ENCODE results near the gene DMBX1. TPM values are rescaled to one million over a fixed set of nuclear protein-coding genes. Genes with fewer than 3 reads are reported as not detected.
A peak's percentile ranks its signal among the peaks of the same experiment; 100 is the strongest.

The DMBX1 gene
- polyA plus RNA-seq, 1 of the 3 experiments (the other 2 are of a cell fraction) = not detected

DNA sequence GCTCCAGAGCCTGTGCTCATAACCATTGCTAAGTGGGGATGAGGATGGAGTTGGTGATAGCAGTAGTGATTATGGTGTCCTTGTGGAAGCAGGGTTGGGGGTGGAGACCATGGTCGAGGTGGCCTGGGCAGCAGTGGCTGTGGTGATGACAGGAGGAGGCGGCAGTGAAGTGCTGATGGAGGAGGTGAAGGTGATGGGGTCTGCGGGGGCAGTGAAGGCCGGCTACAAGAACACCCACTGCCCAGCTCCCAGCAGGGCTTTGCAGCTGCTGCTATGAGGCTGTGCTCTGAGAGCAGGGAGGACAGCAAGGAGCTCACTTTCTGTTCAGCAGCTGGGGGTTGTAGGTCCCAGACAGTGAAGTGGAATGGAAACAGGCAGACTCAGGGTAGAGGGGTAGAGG lies 15.6 kb upstream of the DMBX1 start:
- CTCF ChIA-PET = interaction anchor here (0.7 to 10.6 kb wide), 4 partner anchors 22 to 57 kb away, joined by 3 to 158 read pairs (median 42); a partner anchor contains a TSS
- 46% methylated on average over 4 of the region's 4 CpGs for WGBS (ENCODE audit: low lambda C conversion rate)
- H3K4me2 ChIP-seq = no peak overlapping the region
- H3F3A ChIP-seq (replicated peaks; ENCODE audit: insufficient read depth) = no peaks in the 10 kb centered on the region
- TF ChIP-seq SMC3 (IDR thresholded peaks at IDR 0.05; ENCODE audit: low read depth, low read length) (no peak), TAF1 (IDR thresholded peaks at IDR 0.05; ENCODE audit: borderline replicate concordance, low read depth, low read length) (no peak), FOXJ3 (CRISPR knock-in tag; IDR thresholded peaks at IDR 0.05) (no peak), FOSL2 (IDR thresholded peaks at IDR 0.05; ENCODE audit: borderline replicate concordance, low read depth) (no peak), NFIC (IDR thresholded peaks at IDR 0.05; ENCODE audit: borderline replicate concordance) (no peak), NRF1 (IDR thresholded peaks at IDR 0.05; ENCODE audit: low read depth, low read length) (no peak), SIN3A (IDR thresholded peaks at IDR 0.05; ENCODE audit: borderline replicate concordance, low read depth, low read length) (no peak), JUND (IDR thresholded peaks at IDR 0.05) (no peak), GABPA (IDR thresholded peaks at IDR 0.05; ENCODE audit: low read depth) (no peak), TCF12 (IDR thresholded peaks at IDR 0.05) (no peak), RCOR1 (IDR thresholded peaks at IDR 0.05; ENCODE audit: low read length) (no peak), RXRA (IDR thresholded peaks at IDR 0.05; ENCODE audit: borderline replicate concordance, low read depth) (no peak), EP300 (IDR thresholded peaks at IDR 0.05; ENCODE audit: borderline replicate concordance in 1 of 2, low read depth in 1 of 2, low read length in 1 of 2) (no peak), EZH2phosphoT487 (IDR thresholded peaks at IDR 0.05; ENCODE audit: borderline replicate concordance, low read depth) (no peak)
- TF ChIP-seq, protein P1, sequence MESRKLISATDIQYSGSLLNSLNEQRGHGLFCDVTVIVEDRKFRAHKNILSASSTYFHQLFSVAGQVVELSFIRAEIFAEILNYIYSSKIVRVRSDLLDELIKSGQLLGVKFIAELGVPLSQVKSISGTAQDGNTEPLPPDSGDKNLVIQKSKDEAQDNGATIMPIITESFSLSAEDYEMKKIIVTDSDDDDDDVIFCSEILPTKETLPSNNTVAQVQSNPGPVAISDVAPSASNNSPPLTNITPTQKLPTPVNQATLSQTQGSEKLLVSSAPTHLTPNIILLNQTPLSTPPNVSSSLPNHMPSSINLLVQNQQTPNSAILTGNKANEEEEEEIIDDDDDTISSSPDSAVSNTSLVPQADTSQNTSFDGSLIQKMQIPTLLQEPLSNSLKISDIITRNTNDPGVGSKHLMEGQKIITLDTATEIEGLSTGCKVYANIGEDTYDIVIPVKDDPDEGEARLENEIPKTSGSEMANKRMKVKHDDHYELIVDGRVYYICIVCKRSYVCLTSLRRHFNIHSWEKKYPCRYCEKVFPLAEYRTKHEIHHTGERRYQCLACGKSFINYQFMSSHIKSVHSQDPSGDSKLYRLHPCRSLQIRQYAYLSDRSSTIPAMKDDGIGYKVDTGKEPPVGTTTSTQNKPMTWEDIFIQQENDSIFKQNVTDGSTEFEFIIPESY (IDR thresholded peaks at IDR 0.05; ENCODE audit: borderline replicate concordance, low read depth) = no peak
- TF ChIP-seq, protein P2, sequence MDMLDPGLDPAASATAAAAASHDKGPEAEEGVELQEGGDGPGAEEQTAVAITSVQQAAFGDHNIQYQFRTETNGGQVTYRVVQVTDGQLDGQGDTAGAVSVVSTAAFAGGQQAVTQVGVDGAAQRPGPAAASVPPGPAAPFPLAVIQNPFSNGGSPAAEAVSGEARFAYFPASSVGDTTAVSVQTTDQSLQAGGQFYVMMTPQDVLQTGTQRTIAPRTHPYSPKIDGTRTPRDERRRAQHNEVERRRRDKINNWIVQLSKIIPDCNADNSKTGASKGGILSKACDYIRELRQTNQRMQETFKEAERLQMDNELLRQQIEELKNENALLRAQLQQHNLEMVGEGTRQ (IDR thresholded peaks at IDR 0.05; ENCODE audit: borderline replicate concordance, low read depth, low read length) = no peak
- TF ChIP-seq, protein P3, sequence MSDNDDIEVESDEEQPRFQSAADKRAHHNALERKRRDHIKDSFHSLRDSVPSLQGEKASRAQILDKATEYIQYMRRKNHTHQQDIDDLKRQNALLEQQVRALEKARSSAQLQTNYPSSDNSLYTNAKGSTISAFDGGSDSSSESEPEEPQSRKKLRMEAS (IDR thresholded peaks at IDR 0.05; ENCODE audit: low read depth) = no peak
- TF ChIP-seq, protein P4, sequence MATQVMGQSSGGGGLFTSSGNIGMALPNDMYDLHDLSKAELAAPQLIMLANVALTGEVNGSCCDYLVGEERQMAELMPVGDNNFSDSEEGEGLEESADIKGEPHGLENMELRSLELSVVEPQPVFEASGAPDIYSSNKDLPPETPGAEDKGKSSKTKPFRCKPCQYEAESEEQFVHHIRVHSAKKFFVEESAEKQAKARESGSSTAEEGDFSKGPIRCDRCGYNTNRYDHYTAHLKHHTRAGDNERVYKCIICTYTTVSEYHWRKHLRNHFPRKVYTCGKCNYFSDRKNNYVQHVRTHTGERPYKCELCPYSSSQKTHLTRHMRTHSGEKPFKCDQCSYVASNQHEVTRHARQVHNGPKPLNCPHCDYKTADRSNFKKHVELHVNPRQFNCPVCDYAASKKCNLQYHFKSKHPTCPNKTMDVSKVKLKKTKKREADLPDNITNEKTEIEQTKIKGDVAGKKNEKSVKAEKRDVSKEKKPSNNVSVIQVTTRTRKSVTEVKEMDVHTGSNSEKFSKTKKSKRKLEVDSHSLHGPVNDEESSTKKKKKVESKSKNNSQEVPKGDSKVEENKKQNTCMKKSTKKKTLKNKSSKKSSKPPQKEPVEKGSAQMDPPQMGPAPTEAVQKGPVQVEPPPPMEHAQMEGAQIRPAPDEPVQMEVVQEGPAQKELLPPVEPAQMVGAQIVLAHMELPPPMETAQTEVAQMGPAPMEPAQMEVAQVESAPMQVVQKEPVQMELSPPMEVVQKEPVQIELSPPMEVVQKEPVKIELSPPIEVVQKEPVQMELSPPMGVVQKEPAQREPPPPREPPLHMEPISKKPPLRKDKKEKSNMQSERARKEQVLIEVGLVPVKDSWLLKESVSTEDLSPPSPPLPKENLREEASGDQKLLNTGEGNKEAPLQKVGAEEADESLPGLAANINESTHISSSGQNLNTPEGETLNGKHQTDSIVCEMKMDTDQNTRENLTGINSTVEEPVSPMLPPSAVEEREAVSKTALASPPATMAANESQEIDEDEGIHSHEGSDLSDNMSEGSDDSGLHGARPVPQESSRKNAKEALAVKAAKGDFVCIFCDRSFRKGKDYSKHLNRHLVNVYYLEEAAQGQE (IDR thresholded peaks at IDR 0.05; ENCODE audit: low read depth, low read length) = no peak
- TF ChIP-seq, protein P5, sequence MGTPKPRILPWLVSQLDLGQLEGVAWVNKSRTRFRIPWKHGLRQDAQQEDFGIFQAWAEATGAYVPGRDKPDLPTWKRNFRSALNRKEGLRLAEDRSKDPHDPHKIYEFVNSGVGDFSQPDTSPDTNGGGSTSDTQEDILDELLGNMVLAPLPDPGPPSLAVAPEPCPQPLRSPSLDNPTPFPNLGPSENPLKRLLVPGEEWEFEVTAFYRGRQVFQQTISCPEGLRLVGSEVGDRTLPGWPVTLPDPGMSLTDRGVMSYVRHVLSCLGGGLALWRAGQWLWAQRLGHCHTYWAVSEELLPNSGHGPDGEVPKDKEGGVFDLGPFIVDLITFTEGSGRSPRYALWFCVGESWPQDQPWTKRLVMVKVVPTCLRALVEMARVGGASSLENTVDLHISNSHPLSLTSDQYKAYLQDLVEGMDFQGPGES (IDR thresholded peaks at IDR 0.05; ENCODE audit: low read depth, low read length) = no peak
- TF ChIP-seq, protein P6, sequence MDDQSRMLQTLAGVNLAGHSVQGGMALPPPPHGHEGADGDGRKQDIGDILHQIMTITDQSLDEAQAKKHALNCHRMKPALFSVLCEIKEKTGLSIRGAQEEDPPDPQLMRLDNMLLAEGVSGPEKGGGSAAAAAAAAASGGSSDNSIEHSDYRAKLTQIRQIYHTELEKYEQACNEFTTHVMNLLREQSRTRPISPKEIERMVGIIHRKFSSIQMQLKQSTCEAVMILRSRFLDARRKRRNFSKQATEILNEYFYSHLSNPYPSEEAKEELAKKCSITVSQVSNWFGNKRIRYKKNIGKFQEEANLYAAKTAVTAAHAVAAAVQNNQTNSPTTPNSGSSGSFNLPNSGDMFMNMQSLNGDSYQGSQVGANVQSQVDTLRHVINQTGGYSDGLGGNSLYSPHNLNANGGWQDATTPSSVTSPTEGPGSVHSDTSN (IDR thresholded peaks at IDR 0.05) = no peak
- H3K4me1 ChIP-seq (ENCODE audit: control insufficient read depth in 1 of 2, insufficient read depth in 2 of 2, low read depth in 1 of 2, low read length in 1 of 2) = peaks cover 0 to 9% of the 10 kb centered on the region in 2 experiments; a peak in 1 of 4 replicates
- DNase-seq = peak; percentile 52
- H3K9me3 ChIP-seq = no peaks in the 10 kb centered on the region
- no peaks in the 10 kb centered on the region for H3K79me2 ChIP-seq (ENCODE audit: insufficient read depth)
- no peak overlapping the region for H3K27ac ChIP-seq (ENCODE audit: low read depth in 2 of 2, low read length in 1 of 2)
- H3K4me3 ChIP-seq (ENCODE audit: low read depth in 2 of 2, low read length in 1 of 2) = no peak overlapping the region
- no peaks in the 10 kb centered on the region for H3K9me2 ChIP-seq
- no peak overlapping the region for H3K9ac ChIP-seq
- POLR2A ChIA-PET = no interaction called here
- no peaks in the 10 kb centered on the region for H4K20me1 ChIP-seq (ENCODE audit: insufficient read depth)
- H3K27me3 ChIP-seq (ENCODE audit: insufficient read depth) = no peaks in the 10 kb centered on the region
- H3K36me3 ChIP-seq (replicated peaks in 1 of 2; ENCODE audit: control insufficient read depth in 1 of 2, insufficient read depth in 2 of 2, low read length in 1 of 2) = no peaks in the 10 kb centered on the region
- no peak overlapping the region for H2AFZ ChIP-seq (ENCODE audit: low read depth)
